Medulla oblongata (tissue), 1 donor: ENCODE measurements around the gene SRMS.
"Not testable (repeated sequence)": the region's sequence is repeated elsewhere in the genome, so short reads cannot be mapped to it uniquely, and the experiment has no call there.

Experiments
- DNase-seq: peaks from one replicate; pipeline ENCODE4 v3.0.0-alpha.2; 2015; ENCODE audit errors: extremely low spot score

The SRMS gene

GRCh38 chr20:63522091-63522868 is 25.3 kb downstream of the SRMS start:
- DNase-seq: peak; percentile 37

GRCh38 chr20:63521602-63522001 is 25.9 kb downstream of the SRMS start:
- DNase-seq: no peak

- DNase-seq: peak; percentile 88
Observed at GRCh38 chr20:63520934-63521601, 26.5 kb downstream of the SRMS start.

- DNase-seq: peak; percentile 87
Observed at GRCh38 chr20:63520504-63520933, 27.0 kb downstream of the SRMS start, which contains the start of gene PPDPF. Gene PPDPF, plus strand, starts transcription at chr20:63520765. Its CDS starts 544 bp downstream, at chr20:63521309.

GRCh38 chr20:63519668-63520503 is 27.7 kb downstream of the SRMS start:
- peak; percentile 37 for DNase-seq

- no peak for DNase-seq
Observed at GRCh38 chr20:63518946-63519667, 28.4 kb downstream of the SRMS start.

GRCh38 chr20:63518351-63518861 is 29.1 kb downstream of the SRMS start:
- DNase-seq: no peak

- no peak for DNase-seq
Observed at GRCh38 chr20:63517376-63518309, 29.9 kb downstream of the SRMS start.

- DNase-seq: not testable (repeated sequence)
Observed at GRCh38 chr20:63514520-63514919, 33.0 kb downstream of the SRMS start.

- no peak for DNase-seq
Observed at GRCh38 chr20:63513207-63513606, 34.3 kb downstream of the SRMS start.

GRCh38 chr20:63509088-63509564 is 38.4 kb downstream of the SRMS start:
- no peak for DNase-seq

- no peak for DNase-seq
Observed at GRCh38 chr20:63508072-63508768, 39.3 kb downstream of the SRMS start.

- DNase-seq: no peak
Observed at GRCh38 chr20:63507083-63507743, 40.3 kb downstream of the SRMS start.

GRCh38 chr20:63505723-63506122 is 41.8 kb downstream of the SRMS start:
- DNase-seq: no peak

GRCh38 chr20:63505281-63505680 is 42.3 kb downstream of the SRMS start:
- DNase-seq: no peak

- no peak for DNase-seq
Observed at GRCh38 chr20:63504642-63505041, 42.9 kb downstream of the SRMS start.

GRCh38 chr20:63503524-63503923 is 44.0 kb downstream of the SRMS start:
- DNase-seq: no peak

- DNase-seq: no peak
Observed at GRCh38 chr20:63502671-63503172, 44.8 kb downstream of the SRMS start.
